Right renal cortex interstitium (tissue), 3 donors: ENCODE results near the gene LAMTOR5. TPM values are rescaled to one million over a fixed set of nuclear protein-coding genes. Genes with fewer than 3 reads are reported as not detected.
"Not testable (repeated sequence)": the region's sequence is repeated elsewhere in the genome, so short reads cannot be mapped to it uniquely, and the experiment has no call there.

Experiments
- DNase-seq, 3 donors: peaks; one replicate each; pipeline ENCODE4 v3.0.0-alpha.2; 2013; ENCODE audit warnings: low read depth in 3 of 3, low spot score in 2 of 3
- polyA plus RNA-seq, 3 donors: library from polyadenylated mRNA; unstranded; fragments of 120-200 nt; gene quantifications; one replicate each; pipeline ENCODE4 v1.2.1, GENCODE V29; 2013; ENCODE audit not compliant: insufficient read length in 3 of 3

LAMTOR5 gene
- 100 to 1,000 TPM; 297 to 337 (median 312) TPM for polyA plus RNA-seq

DNA sequence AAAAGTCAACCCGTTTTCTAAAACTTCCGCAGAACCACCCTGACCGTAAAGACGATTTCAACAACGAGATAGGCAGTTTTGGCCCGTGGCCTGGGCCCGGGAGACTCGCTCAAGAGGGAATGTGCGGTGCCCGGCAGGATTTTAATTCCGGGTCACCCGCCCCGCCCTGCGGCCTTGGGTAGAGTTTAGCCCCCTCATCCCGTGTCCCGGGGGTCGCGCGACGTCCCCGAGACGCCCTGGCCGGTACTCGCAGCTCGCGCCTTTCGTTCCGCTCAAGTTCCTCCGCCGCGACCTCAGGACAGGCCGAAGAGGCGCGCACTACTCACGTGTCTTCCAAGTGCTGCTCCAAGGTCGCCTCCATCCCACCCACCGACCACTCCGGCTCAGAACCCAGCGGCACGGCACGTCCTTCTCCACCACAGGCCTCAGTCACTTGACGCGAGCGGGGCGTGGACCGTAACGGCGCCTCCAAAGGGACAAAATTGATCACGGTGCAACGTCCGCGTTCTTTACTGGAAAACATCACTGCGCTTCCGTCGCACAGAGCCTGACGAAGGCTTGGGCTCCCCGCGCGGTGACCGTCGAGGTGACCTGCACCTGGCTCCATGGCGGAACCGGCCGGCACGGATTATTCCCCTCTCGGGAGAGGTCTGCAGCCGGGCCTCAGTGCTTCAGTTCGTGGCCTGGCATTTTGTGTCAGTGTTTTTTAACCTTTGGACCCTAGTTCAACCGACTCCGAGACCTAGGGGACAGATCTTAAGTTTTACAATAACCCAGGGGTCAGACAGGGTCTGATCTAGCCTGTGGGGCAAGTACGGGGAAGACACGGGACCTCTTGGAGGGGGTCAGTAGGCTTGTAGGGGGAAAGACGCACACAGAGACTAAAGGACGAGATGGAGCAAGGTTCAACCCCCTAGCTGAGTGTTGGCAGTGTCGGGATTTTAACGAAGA lies at the start of gene LAMTOR5:
TSS of gene LAMTOR5 (minus strand) at position 435 of the 951 bp plus-strand sequence. CDS start at position 361, 74 bp downstream.
- peak; percentile 80 to 92 (median 91) for DNase-seq

DNA sequence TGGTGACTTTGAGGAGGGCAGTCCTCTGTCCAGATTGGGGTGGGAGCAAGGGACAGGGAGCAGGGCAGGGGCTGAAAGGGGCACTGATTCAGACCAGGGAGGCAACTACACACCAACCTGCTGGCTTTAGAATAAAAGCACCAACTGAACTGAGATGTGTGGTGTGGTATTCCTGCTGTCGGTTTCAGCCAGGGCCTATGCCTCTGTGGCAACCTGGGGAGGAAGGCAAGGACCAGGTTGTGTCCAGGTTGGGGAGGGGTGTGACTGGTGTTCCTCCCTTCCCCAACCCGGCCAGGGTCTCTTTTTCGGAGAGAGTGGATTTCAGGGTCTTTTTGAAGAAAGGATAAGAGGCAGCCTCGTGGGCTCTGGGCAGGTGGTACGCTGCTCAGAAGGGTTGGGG lies 49.7 kb upstream of the LAMTOR5 start:
- no peak for DNase-seq

GRCh38 chr1:110455151-110455550 lies 47.7 kb upstream of the LAMTOR5 start:
- DNase-seq: no peak

DNA sequence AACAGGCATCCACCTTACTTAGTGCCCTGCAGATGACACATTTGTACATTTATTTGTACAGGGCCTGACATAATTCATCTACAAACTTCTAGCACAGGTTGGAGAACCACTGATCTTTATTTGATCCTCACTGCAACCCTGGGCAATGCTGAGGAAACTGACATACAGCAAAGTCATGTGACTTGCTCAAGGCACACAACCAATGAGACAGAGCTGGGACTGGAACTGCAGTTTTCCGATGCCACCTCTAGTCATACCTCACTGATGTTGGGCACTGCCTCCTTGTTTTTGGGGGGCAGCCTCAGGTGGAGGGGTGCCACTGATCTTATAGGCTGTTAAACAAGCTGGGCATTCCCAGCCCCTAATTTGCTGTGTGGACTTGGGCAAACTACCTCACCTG lies 46.8 kb upstream of the LAMTOR5 start:
- no peak for DNase-seq

GRCh38 chr1:110453829-110454228 lies 46.3 kb upstream of the LAMTOR5 start:
- no peak for DNase-seq

DNA sequence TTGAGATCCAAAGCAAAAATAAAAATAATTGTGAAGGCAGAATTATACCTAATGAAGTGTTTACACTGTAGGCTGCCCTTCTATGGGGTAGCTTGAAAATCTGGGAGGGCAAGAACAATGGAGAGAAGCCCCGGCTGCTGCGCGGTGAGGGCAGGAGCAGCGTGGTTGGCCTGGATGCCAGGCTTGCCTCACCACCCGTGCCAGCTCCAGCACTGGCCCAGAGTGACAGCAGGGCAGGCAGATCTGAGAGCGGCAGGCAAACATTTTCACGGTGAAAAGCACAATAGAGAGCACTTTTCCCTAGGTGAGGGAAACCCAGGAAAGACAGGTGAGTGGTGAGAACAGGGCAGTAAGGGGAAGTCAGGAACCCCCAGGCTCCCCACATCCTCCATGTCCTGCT lies 44.8 kb upstream of the LAMTOR5 start:
- DNase-seq: no peak

- DNase-seq: no peak
Measured at GRCh38 chr1:110450929-110451328, 43.4 kb upstream of the LAMTOR5 start, which contains the start of gene PROK1. PROK1 (plus strand) TSS chr1:110451149; CDS start chr1:110451217, 68 bp downstream.

GRCh38 chr1:110449661-110450651 lies 42.5 kb upstream of the LAMTOR5 start:
- DNase-seq: no peak

DNA sequence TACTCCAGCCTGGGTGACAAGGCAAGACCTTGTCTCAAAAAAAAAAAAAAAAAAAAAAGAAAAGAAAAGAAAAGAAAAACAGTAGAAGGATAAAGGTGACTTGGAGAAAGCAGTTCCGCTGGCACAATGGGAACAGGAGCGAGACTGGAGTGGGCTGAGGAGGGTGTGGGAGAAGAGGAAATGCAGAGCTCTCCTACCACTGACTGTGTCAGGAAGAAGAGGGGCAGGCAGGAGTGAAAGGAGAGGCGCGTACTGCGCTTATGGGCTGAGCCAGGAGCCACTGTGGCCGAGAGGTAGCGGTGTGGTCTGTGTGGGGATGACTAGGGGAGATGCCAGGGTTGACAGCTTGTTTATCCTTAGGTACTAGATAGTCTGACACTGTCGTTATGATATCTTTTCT lies 37.1 kb upstream of the LAMTOR5 start:
- no peak for DNase-seq

DNA sequence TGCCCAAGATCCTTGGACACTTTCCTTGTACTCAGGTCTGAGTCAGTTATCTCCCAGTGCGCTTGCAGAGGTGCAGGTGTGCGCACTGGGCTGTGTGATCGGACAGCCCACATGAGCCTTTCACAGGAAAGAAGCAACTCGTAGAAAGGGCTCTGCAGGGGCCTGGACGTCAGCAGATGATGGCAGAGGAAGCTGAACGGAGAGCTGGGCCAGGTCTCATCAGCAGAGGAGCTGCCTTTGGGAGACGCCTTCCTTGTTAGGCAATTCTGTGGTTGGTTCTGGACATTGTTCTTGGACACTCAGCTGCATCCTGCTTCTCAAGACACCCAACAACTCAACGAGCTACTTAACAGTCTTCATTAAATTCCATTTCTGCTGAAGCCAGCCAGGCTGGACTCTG lies 36.0 kb upstream of the LAMTOR5 start:
- no peak for DNase-seq

DNA sequence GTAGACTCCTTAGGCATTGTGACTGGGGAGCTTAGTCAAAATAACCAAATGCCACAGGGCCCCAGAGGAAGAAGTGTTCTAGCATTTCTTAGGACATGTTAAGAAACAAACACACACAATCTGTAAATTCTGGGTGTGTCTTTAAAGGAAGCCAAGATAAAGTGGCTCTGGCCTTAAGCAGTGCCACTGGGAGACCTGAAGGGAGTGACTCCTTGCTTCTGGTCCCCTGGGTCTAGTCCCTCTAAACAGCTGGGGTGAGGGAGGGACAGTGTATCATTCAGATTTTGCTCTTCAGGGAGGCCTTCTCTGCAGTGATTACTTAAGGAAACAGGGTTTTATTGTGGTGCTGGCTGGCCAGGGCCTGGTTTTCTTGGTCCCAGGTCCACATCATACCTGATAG lies 34.4 kb upstream of the LAMTOR5 start:
- DNase-seq: no peak

DNA sequence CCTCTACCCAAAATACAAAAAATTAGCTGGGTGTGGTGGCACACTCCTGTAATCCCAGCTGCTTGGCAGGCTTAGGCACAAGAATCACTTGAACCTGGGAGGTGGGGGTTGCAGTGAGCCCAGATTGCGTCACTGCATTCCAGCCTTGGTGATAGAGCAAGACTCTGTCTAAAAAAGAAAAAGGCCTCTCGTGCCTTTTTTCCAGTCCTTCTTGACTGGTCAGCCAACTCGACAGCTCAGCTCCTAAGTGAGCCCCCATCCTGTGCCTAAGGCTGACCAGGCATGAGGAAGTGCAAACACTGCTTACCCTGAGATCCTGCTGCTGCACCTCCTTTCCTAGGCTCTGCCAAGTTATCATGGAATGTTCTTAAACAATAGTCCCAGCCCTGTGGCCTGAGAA lies 33.4 kb upstream of the LAMTOR5 start:
- no peak for DNase-seq

GRCh38 chr1:110439873-110440272 lies 32.4 kb upstream of the LAMTOR5 start:
- not testable (repeated sequence) for DNase-seq

DNA sequence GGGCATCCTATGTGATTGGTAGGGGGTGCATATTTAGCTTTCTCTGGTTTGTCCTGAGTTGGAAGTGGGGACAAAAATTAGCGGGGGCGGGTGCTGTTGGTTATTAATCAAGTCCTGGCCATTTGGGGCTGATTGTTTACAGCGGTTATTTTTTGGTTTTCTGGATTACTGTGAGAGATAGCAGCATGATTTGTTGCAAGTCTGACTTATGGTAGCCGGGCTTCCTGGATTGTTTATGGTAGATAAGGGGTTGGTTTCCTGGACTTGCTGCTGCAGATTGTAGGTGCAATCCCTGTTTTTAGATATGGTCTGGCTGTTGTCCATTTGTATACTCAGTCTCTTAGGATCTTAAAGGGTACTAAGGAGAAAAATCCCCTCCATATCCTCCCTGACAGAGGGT lies 31.4 kb upstream of the LAMTOR5 start:
- DNase-seq: no peak

DNA sequence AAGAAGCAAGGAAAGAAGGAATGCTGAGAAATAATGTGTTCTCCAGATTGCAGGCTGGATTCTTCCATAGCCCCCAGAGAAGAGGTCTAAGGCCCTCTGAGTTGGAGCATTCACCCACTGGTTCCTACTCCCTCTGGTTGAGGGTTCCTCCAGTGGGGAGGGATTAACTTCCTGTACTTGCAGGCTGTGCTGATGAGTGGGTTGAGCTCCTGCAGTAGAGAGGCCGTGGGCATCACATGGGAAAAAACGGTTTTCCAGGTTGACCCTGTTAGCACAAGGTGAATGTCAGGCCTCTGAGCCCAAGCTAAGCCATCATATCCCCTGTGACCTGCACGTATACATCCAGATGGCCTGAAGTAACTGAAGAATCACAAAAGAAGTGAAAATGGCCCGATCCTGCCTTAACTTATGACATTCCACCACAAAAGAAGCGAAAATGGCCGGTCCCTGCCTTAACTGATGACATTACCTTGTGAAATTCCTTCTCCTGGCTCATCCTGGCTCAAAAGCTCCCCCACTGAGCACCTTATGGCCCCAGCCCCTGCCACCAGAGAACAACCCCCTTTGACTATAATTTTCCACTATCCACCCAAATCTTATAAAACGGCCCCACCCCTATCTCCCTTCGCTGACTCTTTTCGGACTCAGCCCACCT lies 30.3 kb upstream of the LAMTOR5 start:
- DNase-seq: not testable (repeated sequence)

GRCh38 chr1:110436635-110437034 lies 29.1 kb upstream of the LAMTOR5 start:
- DNase-seq: peak; percentile 23 to 31 (median 30)

- DNase-seq: no peak
Measured at GRCh38 chr1:110434946-110435345, 27.5 kb upstream of the LAMTOR5 start.

DNA sequence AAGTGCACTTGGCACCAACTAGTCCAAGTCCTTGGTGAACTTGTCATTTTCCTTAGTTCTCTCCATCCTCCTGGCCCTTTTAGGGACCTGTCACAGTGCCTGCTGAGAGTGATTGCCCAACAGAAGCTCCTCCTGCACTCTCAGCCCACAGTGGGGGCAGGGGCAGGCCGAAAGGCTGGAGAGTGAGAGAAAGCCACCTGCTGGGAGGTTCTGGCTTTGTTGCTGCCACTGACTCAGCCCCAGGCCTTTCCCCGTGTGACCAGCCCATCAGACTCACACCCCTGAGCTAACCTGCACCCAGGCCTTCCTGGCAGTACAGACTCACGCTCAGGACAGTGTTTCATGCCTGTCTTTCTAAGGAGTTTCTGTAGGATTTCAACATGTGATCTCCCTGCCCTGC lies 26.3 kb upstream of the LAMTOR5 start:
- DNase-seq: no peak

DNA sequence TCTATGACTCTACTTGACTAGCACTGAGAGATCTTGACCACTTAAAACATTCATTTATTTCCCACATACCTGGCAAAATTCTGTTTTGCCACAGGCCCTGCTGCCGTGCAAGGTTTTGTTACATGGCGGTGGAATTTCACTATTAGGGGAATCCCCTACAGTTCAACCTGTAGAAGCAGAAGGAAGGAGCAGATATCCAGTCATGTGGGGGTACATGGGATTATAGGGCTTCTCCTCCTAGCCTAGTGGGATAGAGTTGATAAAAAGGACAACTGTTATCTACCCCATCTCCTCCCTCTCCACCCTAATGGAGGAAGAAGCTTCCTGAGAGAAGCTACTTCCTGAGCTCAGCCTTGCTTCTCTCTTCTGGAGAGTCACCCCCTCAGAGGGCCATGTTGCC lies 25.7 kb upstream of the LAMTOR5 start:
- DNase-seq: no peak

GRCh38 chr1:110430901-110431300 lies 23.4 kb upstream of the LAMTOR5 start:
- DNase-seq: no peak
